NCI-H2081 treated with DMSO at 0.1 percent for 48 hours (cell line): ENCODE results near the gene ACP4.
"Not testable (repeated sequence)": the region's sequence is repeated elsewhere in the genome, so short reads cannot be mapped to it uniquely, and the experiment has no call there.

Experiments used
- DNase-seq: peaks from one replicate; lab custom pipeline; 2025; lab: John Stamatoyannopoulos, UW

ACP4 gene

GRCh38 chr19:50790396-50790795, at the start of gene ACP4:
ACP4 (plus strand) TSS chr19:50790415; CDS start chr19:50790415, 0 bp downstream.
- DNase-seq = no peak

- no peak for DNase-seq
Observed at GRCh38 chr19:50741179-50741933, 48.9 kb upstream of the ACP4 start.

GRCh38 chr19:50743537-50743936, 46.7 kb upstream of the ACP4 start:
- DNase-seq = no peak

GRCh38 chr19:50745221-50745620, 45.0 kb upstream of the ACP4 start:
- DNase-seq = no peak

- not testable (repeated sequence) for DNase-seq
Observed at GRCh38 chr19:50747141-50747540, 43.1 kb upstream of the ACP4 start.

GRCh38 chr19:50749490-50749889, 40.7 kb upstream of the ACP4 start:
- DNase-seq = no peak

GRCh38 chr19:50750010-50750409, 40.2 kb upstream of the ACP4 start:
- no peak for DNase-seq

GRCh38 chr19:50753879-50754278, 36.3 kb upstream of the ACP4 start:
- DNase-seq = no peak

- DNase-seq = not testable (repeated sequence)
Observed at GRCh38 chr19:50756244-50756643, 34.0 kb upstream of the ACP4 start.

- DNase-seq = not testable (repeated sequence)
Observed at GRCh38 chr19:50757624-50758023, 32.6 kb upstream of the ACP4 start.

GRCh38 chr19:50759076-50759475, 31.1 kb upstream of the ACP4 start:
- DNase-seq = not testable (repeated sequence)

GRCh38 chr19:50759886-50760285, 30.3 kb upstream of the ACP4 start:
- no peak for DNase-seq

- DNase-seq = not testable (repeated sequence)
Observed at GRCh38 chr19:50761501-50761900, 28.7 kb upstream of the ACP4 start.

- not testable (repeated sequence) for DNase-seq
Observed at GRCh38 chr19:50763521-50763920, 26.7 kb upstream of the ACP4 start.

GRCh38 chr19:50764409-50764808, 25.8 kb upstream of the ACP4 start:
- no peak for DNase-seq

GRCh38 chr19:50766746-50767145, 23.5 kb upstream of the ACP4 start:
- DNase-seq = not testable (repeated sequence)

GRCh38 chr19:50767263-50767662, 23.0 kb upstream of the ACP4 start:
- DNase-seq = not testable (repeated sequence)

GRCh38 chr19:50768277-50768676, 21.9 kb upstream of the ACP4 start:
- DNase-seq = no peak

GRCh38 chr19:50770164-50770563, 20.1 kb upstream of the ACP4 start, which contains the start of gene GPR32:
GPR32 (plus strand) TSS chr19:50770464; CDS start chr19:50770601, 137 bp downstream.
- DNase-seq = not testable (repeated sequence)

- DNase-seq = no peak
Observed at GRCh38 chr19:50770888-50771287, 19.3 kb upstream of the ACP4 start.

GRCh38 chr19:50772476-50772875, 17.7 kb upstream of the ACP4 start:
- DNase-seq = no peak

- not testable (repeated sequence) for DNase-seq
Observed at GRCh38 chr19:50772912-50773311, 17.3 kb upstream of the ACP4 start.

- not testable (repeated sequence) for DNase-seq
Observed at GRCh38 chr19:50773454-50773853, 16.8 kb upstream of the ACP4 start.

- DNase-seq = no peak
Observed at GRCh38 chr19:50776131-50776530, 14.1 kb upstream of the ACP4 start.
